ENCODE results near the gene SGCE. TPM values are rescaled to one million over a fixed set of nuclear protein-coding genes. Genes with fewer than 3 reads are reported as not detected.

SGCE gene
- 47.9 to 55.9 TPM (median 50.2 TPM) in 5 replicates for total RNA-seq (2022; extraction: Qiagen RNA extraction; ENCODE audit: low read depth)

GRCh38 chr7:94655848-94656657 is at the start of gene SGCE:
SGCE (minus strand) TSS chr7:94656133; CDS start chr7:94656098, 35 bp downstream.

Other genes with a start within 250 kb of the SGCE start
- 6.7 to 11.8 TPM (median 9.6 TPM) in 5 replicates for gene CASD1, start 146.3 kb downstream of the SGCE start, total RNA-seq (2022; extraction: Qiagen RNA extraction; ENCODE audit: low read depth)

Data from A549 treated with GW870086 at 1 μM for 4 hours (cell line).